GM21786 (cell line): ENCODE measurements around the gene L1TD1.
"Not testable (repeated sequence)": the region's sequence is repeated elsewhere in the genome, so short reads cannot be mapped to it uniquely, and the experiment has no call there.

ENCODE experiments used
- ATAC-seq: cut with Tn5 transposase; IDR thresholded peaks from one replicate; pipeline ENCODE4 v1.9.1; 2021; ENCODE audit not compliant: unreplicated experiment

The L1TD1 gene

DNA sequence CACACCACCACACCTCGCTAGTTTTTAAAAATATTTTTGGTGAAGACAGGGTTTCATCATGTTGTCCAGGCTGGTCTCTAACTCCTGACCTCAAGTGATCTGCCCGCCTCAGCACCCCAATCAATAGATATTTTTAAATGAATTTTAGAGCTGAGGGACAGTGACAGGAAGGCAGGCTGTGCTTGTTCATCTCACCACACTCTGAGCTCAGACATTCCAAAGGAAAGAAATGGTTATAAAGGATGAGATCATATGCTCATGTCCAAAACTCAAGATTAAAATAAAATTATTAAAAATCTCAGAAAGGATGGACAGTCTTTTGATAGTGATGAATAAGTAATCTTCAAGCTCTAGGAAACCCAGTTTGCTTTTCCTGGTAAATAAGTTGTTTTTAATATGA lies 40.9 kb downstream of the L1TD1 start:
- ATAC-seq = no peak

DNA sequence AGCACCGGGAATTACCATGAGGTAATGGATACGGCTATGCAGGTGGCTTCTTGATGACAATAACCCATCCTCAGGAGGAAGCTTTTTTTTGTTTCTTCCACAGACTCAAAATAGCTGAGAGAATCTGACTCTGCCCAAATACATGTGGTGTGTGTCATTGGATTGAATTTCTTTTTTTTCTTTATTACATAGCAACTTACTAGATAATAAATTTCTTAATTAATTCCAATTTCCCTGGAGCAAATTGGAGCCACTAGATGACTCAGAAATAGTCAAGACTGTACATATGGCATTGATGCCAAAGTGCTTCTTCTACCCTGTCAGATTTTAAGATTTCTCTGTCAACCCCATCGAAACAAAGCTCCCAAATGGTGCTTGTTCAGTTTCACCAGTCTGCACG lies 42.7 kb downstream of the L1TD1 start:
- no peak for ATAC-seq

GRCh38 chr1:62237950-62238374 lies 43.3 kb downstream of the L1TD1 start:
- ATAC-seq = no peak

DNA sequence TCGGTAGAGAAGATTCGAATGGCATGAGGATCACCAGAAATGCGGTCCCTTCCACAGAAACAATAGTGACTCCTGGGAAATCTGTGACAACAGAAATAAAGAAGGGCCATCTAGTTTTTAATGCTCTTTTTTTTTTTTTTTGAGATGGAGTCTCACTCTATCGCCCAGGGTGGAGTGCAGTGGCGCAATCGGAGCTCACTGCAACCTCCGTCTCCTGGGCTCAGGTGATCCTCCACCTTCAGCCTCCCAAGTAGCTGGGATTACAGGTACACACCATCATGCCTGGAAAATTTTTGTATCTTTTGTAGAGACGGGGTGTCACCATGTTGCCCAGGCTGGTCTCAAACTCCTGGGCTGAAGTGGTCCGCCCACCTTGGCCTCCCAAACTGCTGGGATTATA lies 43.9 kb downstream of the L1TD1 start:
- ATAC-seq = no peak

GRCh38 chr1:62239652-62240403 lies 45.2 kb downstream of the L1TD1 start:
- not testable (repeated sequence) for ATAC-seq

DNA sequence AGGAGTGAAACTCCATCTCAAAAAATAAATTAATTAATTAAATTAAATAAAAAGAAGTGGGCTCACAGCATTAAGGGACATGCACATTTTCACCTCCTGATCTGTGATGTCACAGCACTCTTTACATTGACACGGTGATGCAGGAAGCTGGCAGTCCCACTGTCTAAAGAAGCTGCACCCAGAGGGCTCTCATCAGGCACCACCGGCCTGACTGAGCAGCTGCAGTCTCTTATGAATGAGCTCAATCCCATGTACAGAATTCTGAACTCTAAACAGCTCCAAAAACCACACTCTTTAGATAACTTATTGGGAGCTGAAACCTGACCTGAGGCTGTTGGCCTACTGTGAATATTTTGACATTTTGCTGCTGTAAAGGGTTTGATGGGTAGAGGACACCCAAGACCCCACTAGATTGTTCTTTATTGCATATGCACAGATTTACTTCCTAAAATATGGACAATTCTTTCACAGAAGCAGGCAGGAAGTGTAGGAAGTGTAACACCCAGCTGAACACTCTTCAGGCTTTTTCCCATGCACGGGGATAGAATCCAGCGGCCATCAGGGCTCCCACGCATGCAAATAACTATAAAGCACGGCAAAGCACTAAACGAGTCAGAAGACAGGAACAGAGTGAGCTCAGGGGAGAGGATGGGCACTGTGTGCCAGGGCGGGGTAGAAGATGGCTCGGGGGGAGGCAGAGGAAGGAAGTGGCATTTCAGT lies 46.2 kb downstream of the L1TD1 start:
- ATAC-seq = no peak

GRCh38 chr1:62241371-62242131 lies 46.9 kb downstream of the L1TD1 start:
- ATAC-seq = no peak

DNA sequence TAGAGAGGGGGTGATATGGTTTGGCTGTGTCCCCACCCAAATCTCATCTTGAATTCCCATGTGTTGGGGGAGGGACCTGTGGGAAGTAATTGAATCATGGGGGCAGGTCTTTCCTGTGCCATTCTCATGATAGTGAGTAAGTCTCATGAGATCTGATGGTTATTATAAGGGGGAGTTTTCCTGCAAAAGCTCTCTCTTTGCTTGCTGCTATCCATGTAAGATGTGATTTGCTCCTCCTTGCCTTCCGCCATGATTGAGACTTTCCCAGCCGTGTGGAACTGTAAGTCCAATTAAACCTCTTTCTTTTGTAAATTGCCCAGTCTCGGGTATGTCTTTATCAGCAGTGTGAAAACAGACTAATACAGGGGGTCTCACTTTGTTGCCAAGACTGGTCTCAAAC lies 49.7 kb downstream of the L1TD1 start:
- ATAC-seq = not testable (repeated sequence)

GRCh38 chr1:62245201-62245600 lies 50.6 kb downstream of the L1TD1 start:
- no peak for ATAC-seq

DNA sequence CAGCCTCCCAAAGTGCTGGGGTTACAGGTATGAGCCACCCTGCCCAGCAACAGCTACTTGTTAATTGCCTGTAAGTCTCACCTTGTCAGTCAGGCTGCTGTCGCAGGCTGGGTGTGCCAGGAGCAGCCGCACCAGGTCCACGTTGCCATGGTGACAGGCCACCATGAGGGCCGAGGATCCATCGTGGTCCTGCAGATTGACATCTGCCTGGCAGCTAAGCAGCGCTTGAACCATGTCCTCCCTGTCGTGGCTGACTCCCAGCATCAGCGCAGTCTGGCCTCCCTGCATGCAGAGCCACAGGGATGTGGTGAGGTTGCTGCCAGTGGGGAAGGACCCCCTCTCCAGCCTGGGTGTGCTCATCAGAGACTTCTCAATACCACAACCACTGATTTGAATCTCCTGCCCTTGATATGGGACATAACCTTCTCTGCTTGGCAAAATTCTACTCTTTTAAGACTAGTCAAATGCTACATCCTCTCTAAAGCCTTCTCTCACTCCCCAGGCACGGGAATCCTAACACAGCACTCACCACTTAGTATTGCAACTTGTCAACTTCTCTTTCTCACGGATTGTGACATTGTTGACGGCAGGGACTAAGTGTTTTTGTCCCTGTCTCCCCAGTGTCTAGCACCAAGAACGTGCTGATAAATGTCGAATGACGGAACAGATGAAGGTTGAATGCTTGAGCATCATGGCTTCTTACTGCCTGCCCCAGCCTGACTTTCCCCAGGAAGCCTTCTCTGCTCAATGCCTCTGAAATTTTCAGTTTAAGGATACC lies 52.9 kb downstream of the L1TD1 start:
- ATAC-seq = no peak

DNA sequence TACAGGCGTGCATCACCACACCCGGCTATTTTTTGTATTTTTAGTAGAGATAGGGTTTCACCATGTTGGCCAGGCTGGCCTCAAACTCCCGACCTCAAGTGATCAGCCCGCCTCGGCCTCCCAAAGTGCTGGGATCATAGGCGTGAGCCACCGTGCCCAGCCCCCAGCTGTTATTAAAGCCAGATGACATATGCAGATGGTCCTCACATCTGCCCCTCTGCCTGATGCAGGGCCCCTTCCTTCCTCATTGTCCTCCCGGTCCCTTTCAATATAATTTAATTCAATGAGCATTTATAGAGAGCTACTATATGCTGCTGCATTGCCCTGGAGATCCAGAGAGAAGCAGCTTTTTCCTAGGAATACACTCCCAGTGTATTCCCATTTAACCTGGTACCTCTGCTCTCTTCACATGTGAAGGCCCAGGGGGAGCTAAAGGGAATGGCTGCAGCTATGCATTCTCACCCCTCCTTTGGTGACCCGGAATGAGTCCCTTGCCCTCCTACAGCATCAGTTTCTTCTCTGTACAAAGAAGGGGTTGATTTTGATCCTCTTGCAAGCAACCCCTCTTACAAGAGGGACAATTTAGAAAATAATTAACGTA lies 55.6 kb downstream of the L1TD1 start:
- no peak for ATAC-seq

DNA sequence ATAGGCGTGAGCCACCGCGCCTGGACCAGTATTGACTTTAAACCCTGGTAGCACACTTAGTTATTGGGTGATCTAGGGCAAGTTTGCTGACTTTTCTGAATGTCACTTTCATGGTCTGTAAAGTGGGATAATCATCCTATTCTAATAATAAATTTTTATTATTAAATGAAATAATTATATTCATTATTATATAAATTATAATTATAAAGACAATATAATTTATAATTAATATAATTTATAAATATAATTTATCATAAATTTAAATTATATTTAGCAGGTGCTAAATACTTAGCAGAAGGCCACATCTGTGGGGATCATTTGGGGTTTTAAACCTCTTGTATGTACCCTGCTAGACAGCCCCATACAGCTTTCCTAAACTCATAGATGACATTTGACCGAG lies 64.9 kb downstream of the L1TD1 start:
- no peak for ATAC-seq

GRCh38 chr1:62260688-62261087 lies 66.0 kb downstream of the L1TD1 start:
- no peak for ATAC-seq
